CD4-positive, alpha-beta T cell treated with Interleukin-2 at 100 ng/mL for 4 hours (primary cell): ENCODE measurements around the gene KRTAP10-2.

ENCODE experiments used
- DNase-seq: peaks from one replicate; pipeline ENCODE4 v3.0.0-alpha.2; 2020; ENCODE audit warnings: low spot score

KRTAP10-2 gene

DNA sequence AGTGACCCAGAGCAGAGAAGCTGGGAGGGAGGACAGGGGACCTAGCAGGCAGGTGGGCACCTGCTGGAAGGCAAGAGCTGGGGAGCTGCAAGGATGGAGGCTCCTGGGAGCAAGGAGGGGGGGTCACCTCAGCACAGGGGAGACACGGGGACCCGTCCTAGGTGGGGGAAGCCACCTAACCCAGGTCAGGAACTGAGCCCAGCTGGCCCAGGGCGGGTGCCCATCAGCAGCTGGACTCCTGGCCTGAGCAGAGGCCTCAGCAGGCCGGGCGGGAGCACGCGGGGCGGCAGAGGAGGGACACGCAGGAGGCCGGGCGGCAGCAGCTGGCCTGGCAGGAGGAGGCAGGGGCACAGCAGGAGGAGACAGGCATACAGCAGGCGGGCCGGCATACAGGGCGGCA lies 12.3 kb downstream of the KRTAP10-2 start:
- DNase-seq = no peak

- DNase-seq = no peak
These were observed 13.1 kb downstream of the KRTAP10-2 start for GRCh38 chr21:44537930-44538911.

DNA sequence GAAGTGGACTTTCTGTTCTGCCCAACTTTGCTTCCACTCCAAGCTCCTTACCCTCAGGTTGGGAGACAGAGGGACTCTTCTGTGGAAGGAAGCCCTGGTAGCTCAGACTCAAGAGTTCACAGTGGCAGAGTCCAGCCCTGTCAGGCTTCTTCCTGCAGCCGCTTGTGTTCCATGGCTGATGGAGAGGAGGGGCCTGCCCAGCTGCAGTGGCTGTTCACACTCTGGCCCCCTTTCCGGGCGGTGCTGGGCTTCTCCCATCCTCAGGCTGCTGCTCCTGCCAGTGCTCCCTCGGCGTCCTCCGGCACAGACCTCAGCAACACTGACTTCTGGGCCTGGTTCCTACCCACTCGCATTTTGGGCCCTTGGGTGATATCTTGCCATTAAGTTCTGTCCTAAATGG lies 15.3 kb downstream of the KRTAP10-2 start:
- DNase-seq = no peak

DNA sequence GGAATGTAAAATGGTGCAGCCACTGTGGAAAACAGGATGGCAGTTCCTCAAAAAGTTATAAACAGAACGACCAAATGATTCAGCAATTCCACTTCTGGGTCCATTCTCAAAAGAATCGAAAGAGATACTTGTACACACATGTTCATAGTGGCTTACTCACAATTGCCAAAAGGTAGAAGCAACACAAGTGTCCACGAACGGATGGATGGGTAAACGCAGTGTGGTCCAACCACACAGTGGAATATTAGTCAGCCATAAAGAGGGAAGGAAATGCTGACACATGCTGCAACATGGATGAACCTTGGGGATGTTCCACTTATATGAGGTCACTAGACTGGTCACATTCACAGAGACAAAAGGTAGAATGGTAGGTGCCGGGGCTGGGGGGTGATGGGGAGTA lies 16.6 kb downstream of the KRTAP10-2 start:
- DNase-seq = no peak

- no peak for DNase-seq
These were observed 17.2 kb downstream of the KRTAP10-2 start for GRCh38 chr21:44533891-44534627.

DNA sequence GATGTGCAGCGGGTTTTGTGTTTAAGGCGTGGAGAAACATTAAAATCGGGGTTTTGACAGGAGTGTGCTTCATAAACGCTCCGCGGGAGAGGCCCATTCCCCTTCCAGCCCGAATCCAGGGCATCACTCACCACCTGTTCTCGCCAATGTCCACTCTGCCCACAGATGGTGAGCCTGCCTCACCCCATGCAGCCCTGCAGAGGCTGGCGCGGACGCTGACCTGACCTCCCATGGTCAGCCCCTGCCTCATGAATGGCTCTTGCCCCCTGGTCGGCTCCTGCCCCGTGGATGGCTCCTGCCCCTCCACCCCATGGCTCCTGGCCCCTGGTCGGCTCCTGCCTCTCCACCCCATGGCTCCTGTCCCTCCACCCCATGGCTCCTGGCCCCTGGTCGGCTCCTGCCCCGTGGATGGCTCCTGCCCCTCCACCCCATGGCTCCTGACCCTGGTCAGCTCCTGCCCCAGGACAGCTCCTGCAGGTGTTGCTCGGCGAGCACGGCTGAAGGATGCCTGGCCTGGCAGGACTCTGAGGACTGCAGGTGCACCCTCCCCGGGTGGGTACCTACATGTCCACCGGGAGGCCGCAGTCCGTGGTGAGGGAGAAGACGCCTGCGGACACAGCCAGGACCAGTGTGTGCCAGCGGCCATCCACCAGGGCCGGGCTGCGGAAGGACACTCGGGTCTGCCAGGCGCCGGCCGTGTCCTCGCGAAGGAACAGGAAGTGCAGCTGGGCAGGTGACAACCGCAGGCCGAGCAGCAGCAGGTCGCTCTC lies 18.0 kb downstream of the KRTAP10-2 start:
- no peak for DNase-seq

DNA sequence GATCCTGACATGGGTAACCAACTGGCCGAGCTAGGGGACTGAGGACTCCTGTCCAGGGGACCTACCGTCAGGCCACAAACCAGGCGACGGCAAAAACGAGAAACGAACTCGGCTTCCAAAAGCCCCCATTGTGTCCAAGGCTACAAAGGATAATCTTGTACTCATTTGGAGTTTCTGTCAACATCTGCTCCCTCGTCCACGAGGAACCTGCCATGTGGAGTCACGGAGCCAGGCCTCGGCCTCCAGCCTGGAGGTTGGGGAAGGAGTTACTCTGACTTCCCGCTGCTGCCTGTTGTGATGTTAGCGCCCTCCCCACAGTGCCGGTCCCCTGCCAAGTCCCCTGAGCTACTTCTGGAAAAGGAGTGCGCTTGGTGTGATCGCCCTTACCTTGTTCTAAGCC lies 18.6 kb downstream of the KRTAP10-2 start:
- DNase-seq = no peak

- no peak for DNase-seq
These were observed 19.4 kb downstream of the KRTAP10-2 start for GRCh38 chr21:44531606-44532564.

- no peak for DNase-seq
These were observed 20.3 kb downstream of the KRTAP10-2 start for GRCh38 chr21:44530903-44531605.

DNA sequence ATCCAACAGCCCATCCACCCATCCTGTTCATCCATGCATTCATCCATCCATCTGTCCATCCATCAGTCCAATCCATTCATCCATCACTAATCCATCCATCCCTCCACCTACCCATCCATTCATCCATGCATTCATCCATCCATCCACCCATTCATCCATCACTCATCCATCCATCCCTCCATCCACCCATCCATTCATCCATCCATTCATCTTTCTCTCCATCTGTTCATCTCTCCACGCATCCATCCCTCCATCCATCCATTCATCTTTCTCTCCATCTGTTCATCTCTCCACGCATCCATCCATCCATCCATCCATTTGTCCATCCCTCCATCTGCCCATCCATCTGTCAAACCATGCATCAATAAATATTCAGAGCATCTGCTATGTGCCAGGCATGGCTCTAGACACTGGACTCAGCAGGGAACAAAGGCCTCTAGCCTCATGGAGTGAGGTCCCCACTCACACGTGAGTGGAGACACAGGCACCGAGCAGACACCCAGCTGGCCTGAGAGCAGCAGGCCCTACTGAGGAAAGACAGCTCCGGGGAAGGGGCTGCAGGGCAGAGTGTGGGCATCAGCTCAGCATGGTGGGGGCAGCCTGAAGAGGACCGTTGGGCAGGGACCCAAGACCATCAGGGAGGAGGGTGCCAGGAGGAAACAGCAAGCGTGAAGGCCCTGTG lies 20.9 kb downstream of the KRTAP10-2 start:
- no peak for DNase-seq

- DNase-seq = no peak
These were observed 21.7 kb downstream of the KRTAP10-2 start for GRCh38 chr21:44529503-44530125.

DNA sequence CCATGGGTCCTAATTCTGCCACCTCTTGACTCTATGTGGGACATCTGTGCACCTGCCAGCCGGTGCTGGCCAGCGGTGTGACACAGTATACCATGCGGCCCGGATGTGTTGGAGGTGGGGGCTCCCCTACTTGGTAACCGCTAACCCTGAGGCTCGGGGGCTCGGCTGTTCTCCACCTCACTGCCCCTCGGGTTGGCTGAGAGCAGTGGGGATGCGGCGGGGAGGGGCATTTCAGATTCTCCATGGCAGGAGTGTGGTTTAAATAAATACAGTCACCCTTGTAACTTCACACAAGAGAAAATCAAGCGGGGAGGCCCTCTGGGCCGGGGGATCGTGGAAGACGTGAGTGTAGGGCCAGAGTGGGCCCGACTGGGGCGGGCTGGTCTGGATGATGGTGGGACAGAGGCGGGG lies 22.3 kb downstream of the KRTAP10-2 start:
- DNase-seq = no peak

GRCh38 chr21:44528634-44528995 lies 22.7 kb downstream of the KRTAP10-2 start:
- DNase-seq = no peak

GRCh38 chr21:44527983-44528633 lies 23.2 kb downstream of the KRTAP10-2 start:
- DNase-seq = no peak

DNA sequence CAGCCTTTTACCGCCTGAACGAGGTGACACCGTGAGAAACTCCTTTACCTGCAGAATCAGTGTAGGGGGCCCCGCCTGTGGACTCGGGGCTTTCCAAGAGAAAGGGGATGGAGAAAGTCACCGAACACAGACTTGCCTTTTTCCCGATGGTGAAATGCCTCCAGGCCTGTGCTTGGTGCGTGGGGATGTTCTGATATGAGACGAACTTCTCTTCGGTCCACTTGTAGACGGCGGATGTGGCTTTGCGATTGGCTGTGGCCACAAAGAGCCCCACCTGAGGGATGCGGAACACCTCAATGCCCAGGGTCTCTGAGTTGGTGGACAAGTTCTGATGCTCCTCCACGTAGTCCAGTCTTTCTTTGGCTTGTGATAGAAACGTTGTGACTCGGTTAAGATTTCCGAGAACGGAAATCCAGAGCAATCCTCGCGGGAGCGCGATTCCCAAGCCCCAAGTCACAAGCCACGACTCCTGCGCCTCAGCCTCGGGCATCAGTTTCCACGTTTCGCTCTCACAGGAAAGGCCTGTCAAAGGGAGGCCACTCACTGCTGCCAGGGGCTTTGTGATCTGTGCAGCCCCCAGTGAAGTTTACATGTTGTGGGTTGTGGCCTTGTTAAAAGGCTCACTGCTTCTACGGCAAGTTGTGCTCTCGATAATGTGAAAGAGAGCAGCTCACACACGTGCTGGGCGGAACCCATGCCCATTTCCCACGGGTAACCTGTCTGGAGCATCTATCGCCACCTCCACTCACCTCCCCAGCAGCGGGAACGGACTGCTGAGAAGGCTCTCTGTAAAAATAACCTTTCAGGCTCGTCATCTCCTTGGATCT lies 23.9 kb downstream of the KRTAP10-2 start:
- DNase-seq = no peak

DNA sequence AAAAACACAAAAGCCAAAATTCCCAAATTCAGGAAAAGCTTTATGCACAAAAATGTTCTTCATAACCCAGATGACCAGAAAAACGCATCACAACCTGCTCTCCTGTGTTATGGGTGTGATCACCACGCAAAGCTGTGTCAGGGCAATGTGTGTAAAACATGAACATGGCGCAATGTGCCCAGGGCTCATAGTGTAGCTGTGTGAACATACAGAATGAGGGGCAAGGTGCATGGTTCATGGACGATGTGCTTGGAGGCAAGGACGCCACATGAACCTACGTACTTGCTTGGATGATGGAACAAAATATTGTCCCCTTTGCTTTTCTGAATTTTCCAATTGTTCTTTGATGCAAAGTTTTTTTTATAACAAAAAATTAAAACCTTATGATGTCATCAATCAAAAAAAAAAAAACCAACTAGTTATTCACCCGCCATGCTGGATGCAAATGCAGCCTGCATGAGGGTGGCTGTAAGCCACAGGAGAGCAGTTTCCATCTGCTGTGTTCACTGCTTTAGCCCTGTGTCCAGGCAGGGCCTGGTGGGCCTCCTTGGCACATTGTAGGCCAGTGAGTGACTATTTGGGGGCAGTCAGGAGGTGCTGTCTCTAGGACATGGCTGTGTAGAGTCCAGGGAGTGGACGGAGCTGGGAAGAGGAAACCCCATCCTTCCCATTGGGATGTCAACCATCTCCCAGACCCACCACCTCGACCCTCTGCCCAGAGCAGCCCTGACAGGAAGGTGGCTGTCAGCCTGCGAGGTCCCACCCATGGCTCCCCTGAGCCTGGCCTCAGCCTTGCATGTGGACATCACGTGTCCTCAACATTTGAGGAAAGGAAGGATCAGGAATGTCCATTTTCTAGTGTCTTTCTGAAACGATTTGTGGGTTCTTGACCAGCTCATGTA lies 25.0 kb downstream of the KRTAP10-2 start:
- no peak for DNase-seq
